GM18951 (cell line): Measurements from ENCODE around the gene LSM8.
"Not testable (repeated sequence)": the region's sequence is repeated elsewhere in the genome, so short reads cannot be mapped to it uniquely, and the experiment has no call there.

Source experiments
- POLR2A ChIP-seq: IDR thresholded peaks from 4 replicates; pipeline ENCODE4 v1.6.1; 2011; ENCODE audit warnings: mild to moderate bottlenecking; ENCODE audit not compliant: insufficient read length, insufficient read depth; ENCODE audit errors: extremely low read depth
- in situ Hi-C: fragments of 300-500 bp; cut with MboI; formaldehyde crosslinking; loops from one replicate; pipeline ENCODE4 v1.12.0; 2022; ENCODE audit warnings: low sequenced_read_pairs, mixed read lengths, inconsistent platforms; ENCODE audit not compliant: unreplicated experiment

Gene LSM8

GRCh38 chr7:118222591-118222990, 38.6 kb downstream of the LSM8 start:
- in situ Hi-C loops, result no loop called here
- no peak for TF ChIP-seq POLR2A

- no peak for TF ChIP-seq POLR2A
- in situ Hi-C loops, result no loop called here
Observed at GRCh38 chr7:118224521-118224920, 40.6 kb downstream of the LSM8 start, which contains the start of gene ANKRD7. Gene ANKRD7, plus strand, starts transcription at chr7:118224704. Its CDS starts 127 bp downstream, at chr7:118224831.

GRCh38 chr7:118232837-118233236, 48.9 kb downstream of the LSM8 start:
- in situ Hi-C loops, result no loop called here

GRCh38 chr7:118233799-118234198, 49.8 kb downstream of the LSM8 start:
- no peak for TF ChIP-seq POLR2A
- in situ Hi-C loops, result no loop called here

More at GRCh38 chr7:118232837-118233236, 48.9 kb downstream of the LSM8 start:
- no peak for TF ChIP-seq POLR2A

- in situ Hi-C loops, result no loop called here
- TF ChIP-seq POLR2A, result no peak
Observed at GRCh38 chr7:118239014-118239413, 55.0 kb downstream of the LSM8 start.

GRCh38 chr7:118240320-118240719, 56.4 kb downstream of the LSM8 start:
- in situ Hi-C loops, result not testable (repeated sequence)
